K562 treated with DMSO at 1 percent for 48 hours (cell line): Measurements from ENCODE around the gene DOCK9. TPM values are rescaled to one million over a fixed set of nuclear protein-coding genes. Genes with fewer than 3 reads are reported as not detected.

ENCODE experiments used
- total RNA-seq: library from RNA; unstranded; fragments of 300-600 nt; gene quantifications from 2 replicates; pipeline ENCODE4 v1.2.3, GENCODE V29; 2022; ENCODE audit warnings: low replicate concordance; ENCODE audit errors: extremely low read depth

DOCK9 gene
- not detected in 2 replicates for total RNA-seq

GRCh38 chr13:98977568-98978265 lies at the start of gene DOCK9:
Gene DOCK9 (minus strand): TSS chr13:98978064. CDS start chr13:98977909, 155 bp downstream.

DNA sequence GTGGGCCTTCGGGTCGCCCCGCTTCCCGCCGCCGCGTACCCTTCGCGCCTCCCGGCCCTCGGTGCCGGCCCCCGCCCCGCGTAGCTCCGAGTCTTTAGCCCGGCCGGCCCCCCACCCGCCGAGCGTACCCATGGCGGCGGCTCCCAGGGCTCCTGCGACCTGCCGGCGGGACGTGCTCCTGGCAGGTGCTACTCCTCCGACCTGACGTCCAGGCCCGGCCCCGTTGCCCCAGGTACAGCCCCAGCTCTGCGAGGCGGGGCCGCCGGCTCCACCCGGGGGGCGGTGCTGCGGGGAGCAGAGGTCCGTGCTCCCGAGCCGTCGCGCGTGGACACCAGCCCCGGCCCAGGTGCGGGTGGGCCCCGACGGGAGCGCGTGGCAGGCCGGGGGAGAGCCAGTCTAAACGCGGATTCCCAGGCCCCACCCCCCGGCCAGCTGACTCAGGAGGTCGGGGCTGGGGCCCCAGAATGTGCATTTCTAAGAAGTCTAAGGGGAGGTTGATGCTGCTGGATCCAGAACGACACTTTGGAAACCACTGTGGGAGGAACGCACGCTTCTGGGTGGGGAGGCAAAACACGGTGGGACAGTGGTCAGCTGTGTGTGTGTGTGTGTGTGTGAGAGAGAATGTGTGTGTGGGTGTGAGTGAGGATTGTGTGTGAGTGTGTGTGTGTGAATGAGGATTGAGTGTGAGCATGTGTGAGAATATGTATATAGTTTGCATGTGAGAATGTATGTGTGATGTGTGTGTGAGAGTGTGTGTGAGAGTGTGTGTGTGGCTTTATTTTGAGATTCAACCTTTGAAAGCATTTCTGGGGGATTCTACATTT lies 225.2 kb downstream of the DOCK9 start, which contains the start of gene SLC15A1:
SLC15A1 (minus strand) TSS at position 206 of the 824 bp plus-strand sequence; CDS start at position 132, 74 bp downstream.

Other genes starting within 250 kb of the DOCK9 start
- gene SLC15A1, start 225.4 kb downstream of the DOCK9 start, total RNA-seq, result not detected in 2 replicates
- not detected in 2 replicates for gene UBAC2, start 222.8 kb upstream of the DOCK9 start, total RNA-seq